Fibroblast of skin of right quadriceps (primary cell): ENCODE results near the gene C3orf22.
"Not testable (repeated sequence)": the region's sequence is repeated elsewhere in the genome, so short reads cannot be mapped to it uniquely, and the experiment has no call there.

ENCODE experiments used
- DNase-seq: peaks from one replicate; pipeline ENCODE4 v3.0.0-alpha.2; 2013

Gene C3orf22

GRCh38 chr3:126542340-126543241, 16.1 kb downstream of the C3orf22 start:
- no peak for DNase-seq

- no peak for DNase-seq
These were observed 16.9 kb downstream of the C3orf22 start for GRCh38 chr3:126541628-126542339.

GRCh38 chr3:126540951-126541627, 17.6 kb downstream of the C3orf22 start:
- no peak for DNase-seq

GRCh38 chr3:126540342-126540849, 18.3 kb downstream of the C3orf22 start:
- peak; percentile 97 for DNase-seq

- DNase-seq: no peak
These were observed 19.0 kb downstream of the C3orf22 start for GRCh38 chr3:126539558-126540250.

- no peak for DNase-seq
These were observed 19.8 kb downstream of the C3orf22 start for GRCh38 chr3:126538966-126539365.

GRCh38 chr3:126538316-126538715, 20.4 kb downstream of the C3orf22 start:
- DNase-seq: no peak

- DNase-seq: no peak
These were observed 20.9 kb downstream of the C3orf22 start for GRCh38 chr3:126537730-126538281.

GRCh38 chr3:126537116-126537729, 21.5 kb downstream of the C3orf22 start:
- no peak for DNase-seq

GRCh38 chr3:126536126-126536525, 22.6 kb downstream of the C3orf22 start:
- DNase-seq: no peak

- no peak for DNase-seq
These were observed 23.1 kb downstream of the C3orf22 start for GRCh38 chr3:126535636-126536035.

- not testable (repeated sequence) for DNase-seq
These were observed 24.0 kb downstream of the C3orf22 start for GRCh38 chr3:126534716-126535115.

GRCh38 chr3:126533506-126533905, 25.2 kb downstream of the C3orf22 start:
- no peak for DNase-seq

GRCh38 chr3:126531051-126531330, 27.7 kb downstream of the C3orf22 start:
- no peak for DNase-seq

GRCh38 chr3:126530171-126531050, 28.3 kb downstream of the C3orf22 start:
- no peak for DNase-seq

GRCh38 chr3:126529585-126530170, 29.1 kb downstream of the C3orf22 start:
- no peak for DNase-seq

- peak; percentile 11 for DNase-seq
These were observed 29.8 kb downstream of the C3orf22 start for GRCh38 chr3:126528800-126529541.

GRCh38 chr3:126528419-126528799, 30.3 kb downstream of the C3orf22 start:
- DNase-seq: no peak

GRCh38 chr3:126527455-126528211, 31.1 kb downstream of the C3orf22 start:
- DNase-seq: no peak
